Breast epithelium (tissue), 4 donors: ENCODE results near the gene SEC24B. TPM values are rescaled to one million over a fixed set of nuclear protein-coding genes. Genes with fewer than 3 reads are reported as not detected.

Experiments used
- DNase-seq, 2 donors: peaks; one replicate each; pipeline ENCODE4 v3.0.0-alpha.2; 2019; ENCODE audit warnings: low spot score in 2 of 2
- H3K27ac ChIP-seq, 2 donors: fragments of 200-600 bp; sonication (generic) in 1 of 2; one replicate each; pipeline ENCODE4 v1.5.1; 2016 to 2019; ENCODE audit warnings: mild to moderate bottlenecking in 1 of 2
- H3K27me3 ChIP-seq, 2 donors: fragments of 200-600 bp; sonication (generic) in 1 of 2; one replicate each; pipeline versions ENCODE4 v1.5.1 to v1.6.0; 2017 to 2019; ENCODE audit warnings: control low read depth in 1 of 2, mild to moderate bottlenecking in 1 of 2
- H3K36me3 ChIP-seq: fragments of 200-600 bp; one replicate; pipeline ENCODE4 v1.5.1; 2019
- H3K4me1 ChIP-seq, 2 donors: fragments of 200-600 bp; sonication (generic); one replicate each; pipeline ENCODE4 v1.5.1; 2016 to 2019; ENCODE audit warnings: control low read depth in 1 of 2
- H3K4me3 ChIP-seq, 3 donors: fragments of 200-600 bp; sonication (generic); 1 replicate in 2 of 3; 2 replicates in 1 of 3; pipeline ENCODE4 v1.5.1; 2016 to 2019; ENCODE audit warnings: mild to moderate bottlenecking in 3 of 3, moderate library complexity in 2 of 3
- H3K9me3 ChIP-seq, 2 donors: fragments of 200-600 bp; sonication (generic) in 1 of 2; one replicate each; pipeline ENCODE4 v1.5.1; 2016 to 2019; ENCODE audit warnings: control low read depth in 1 of 2
- CTCF ChIP-seq, 3 donors: fragments of 450-650 bp; IDR thresholded peaks; one replicate each; pipeline ENCODE4 v1.5.1; 2016 to 2017; ENCODE audit warnings: antibody characterized with exemption in 3 of 3, mild to moderate bottlenecking in 3 of 3, moderate library complexity in 3 of 3
- POLR2A ChIP-seq: fragments of 450-650 bp; IDR thresholded peaks from one replicate; pipeline ENCODE4 v1.6.1; 2016; ENCODE audit warnings: antibody characterized with exemption, mild to moderate bottlenecking, moderate library complexity
- POLR2AphosphoS5 ChIP-seq, 3 donors: sonication (generic); formaldehyde crosslinking; IDR thresholded peaks; one replicate each; pipeline ENCODE4 v1.6.1; 2017; ENCODE audit warnings: antibody characterized with exemption in 3 of 3
- intact Hi-C: fragments of 100-400 bp; cut with DNase I; formaldehyde crosslinking; loops from one replicate; pipeline ENCODE4 v1.15.1; 2023; ENCODE audit warnings: low total_unique reads
- total RNA-seq, 3 donors: library from RNA; depleted of rRNA; stranded (reverse); fragments of >200 nt; gene quantifications; one replicate each; pipeline ENCODE4 v1.1.0, GENCODE V29; 2016

SEC24B gene
- total RNA-seq, 3 donors from 2014 or later: 39.2 to 51.2 (median 42.3) TPM

DNA sequence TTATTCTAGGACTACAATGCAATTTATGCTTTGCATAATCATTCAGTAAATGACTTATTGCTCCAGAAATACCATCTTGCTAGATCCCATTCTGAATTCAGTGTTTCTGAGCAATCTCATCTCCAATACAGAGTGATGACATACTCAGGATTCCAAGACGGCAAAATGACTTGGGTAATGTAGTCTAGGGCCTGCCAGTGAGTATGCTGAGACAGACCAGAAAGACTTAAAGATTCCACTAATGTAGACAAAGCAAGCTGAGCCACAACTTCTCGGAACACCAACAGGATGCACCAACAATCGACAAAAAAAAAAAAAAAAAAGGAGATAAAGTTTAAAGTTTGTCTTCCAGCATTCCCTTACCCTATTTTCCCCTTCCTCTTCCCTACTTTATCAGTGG, 919 bp upstream of the SEC24B start:
- no peaks in the 10 kb centered on the region for H3K27me3 ChIP-seq
- TF ChIP-seq CTCF (IDR thresholded peaks at IDR 0.05) (no peak), POLR2AphosphoS5 (IDR thresholded peaks at IDR 0.05) (no peak), POLR2A (no peak)
- H3K9me3 ChIP-seq: no peaks in the 10 kb centered on the region
- peak overlapping the region; percentile 68 to 98 (median 72) for H3K4me3 ChIP-seq
- H3K27ac ChIP-seq: peak overlapping the region; percentile 94 to 97
- H3K4me1 ChIP-seq: peaks cover 0 to 8% of the 10 kb centered on the region in 2 donors
- DNase-seq: no peak
- intact Hi-C loops: no loop called here
- no peaks in the 10 kb centered on the region for H3K36me3 ChIP-seq

DNA sequence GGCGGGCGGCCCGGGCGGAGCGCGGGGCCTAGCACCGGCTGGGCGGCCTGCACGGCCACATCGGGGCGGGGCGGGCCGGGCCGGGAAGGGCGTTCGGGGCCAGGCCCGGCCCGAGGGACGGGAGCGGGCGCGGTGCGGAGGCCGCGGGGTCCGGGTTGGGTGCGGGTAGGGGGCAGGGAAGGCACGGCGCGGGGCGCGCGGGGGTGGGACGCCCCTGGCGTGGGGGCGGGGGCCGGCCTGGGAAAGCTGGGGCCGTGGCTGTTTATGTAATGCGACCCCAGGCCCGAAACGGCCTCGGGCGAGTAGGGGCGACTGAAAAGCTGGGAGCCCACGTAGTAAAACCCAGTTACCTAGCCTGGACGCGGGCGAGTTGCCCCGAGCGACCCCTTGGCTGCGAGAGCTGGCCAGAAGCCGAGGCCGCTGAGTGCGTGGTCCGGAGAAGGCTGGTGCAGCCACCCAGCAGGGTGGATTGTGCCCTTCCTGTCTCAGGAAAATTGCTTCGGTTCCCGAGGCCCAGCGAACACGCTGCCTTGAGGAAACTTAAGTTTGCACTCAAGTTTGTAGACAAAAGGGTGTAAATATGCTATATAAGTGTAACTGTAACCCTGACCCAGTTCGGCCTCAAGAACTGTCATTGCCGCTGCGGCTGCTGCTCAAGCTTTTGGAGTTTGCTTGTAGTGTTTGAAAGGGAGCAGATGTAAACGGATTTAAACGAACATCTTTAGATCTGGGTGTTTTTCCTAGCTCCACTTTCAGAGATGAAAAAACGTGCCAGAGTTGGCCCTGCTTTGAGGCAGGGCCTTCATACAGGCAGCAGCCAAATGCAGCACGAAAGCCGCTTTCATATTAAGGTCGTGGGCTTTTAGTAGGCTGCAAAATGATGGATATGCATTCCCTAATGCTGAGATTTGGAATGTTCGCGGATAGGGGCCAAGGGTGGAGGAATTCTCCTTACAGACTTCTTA, 674 bp downstream of the SEC24B start:
- DNase-seq: no peak
- TF ChIP-seq POLR2AphosphoS5 (IDR thresholded peaks at IDR 0.05) (no peak), POLR2A (no peak), CTCF (IDR thresholded peaks at IDR 0.05) (no peak)
- no peaks in the 10 kb centered on the region for H3K27me3 ChIP-seq
- peaks cover 0 to 8% of the 10 kb centered on the region in 2 donors for H3K4me1 ChIP-seq
- H3K27ac ChIP-seq: peak overlapping the region; percentile 94 to 97
- intact Hi-C loops: no loop called here
- peak overlapping the region; percentile 68 to 98 (median 72) for H3K4me3 ChIP-seq
- H3K9me3 ChIP-seq: no peaks in the 10 kb centered on the region
- no peaks in the 10 kb centered on the region for H3K36me3 ChIP-seq

- Histone ChIP-seq H3K4me3 (peak overlapping the region in 1 of 3 donors; percentile 98), H3K27ac (peak overlapping the region in 1 of 2 donors; percentile 5), H3K9me3 (no peaks in the 10 kb centered on the region), H3K4me1 (peaks cover 0 to 14% of the 10 kb centered on the region in 2 donors), H3K36me3 (no peaks in the 10 kb centered on the region), H3K27me3 (no peaks in the 10 kb centered on the region)
- TF ChIP-seq POLR2AphosphoS5 (IDR thresholded peaks at IDR 0.05) (no peak), CTCF (IDR thresholded peaks at IDR 0.05) (no peak), POLR2A (no peak)
- intact Hi-C loops: no loop called here
- DNase-seq: no peak
These were observed 2.0 kb downstream of the SEC24B start for GRCh38 chr4:109435635-109436034.

- Histone ChIP-seq H3K36me3 (no peaks in the 10 kb centered on the region), H3K4me3 (no peak overlapping the region), H3K9me3 (no peaks in the 10 kb centered on the region), H3K27ac (no peak overlapping the region), H3K27me3 (no peaks in the 10 kb centered on the region), H3K4me1 (peaks cover 0 to 19% of the 10 kb centered on the region in 2 donors)
- intact Hi-C loops: no loop called here
- no peak for DNase-seq
- TF ChIP-seq CTCF (IDR thresholded peaks at IDR 0.05) (no peak), POLR2A (no peak), POLR2AphosphoS5 (IDR thresholded peaks at IDR 0.05) (no peak)
These were observed 2.9 kb downstream of the SEC24B start for GRCh38 chr4:109436504-109436903.

DNA sequence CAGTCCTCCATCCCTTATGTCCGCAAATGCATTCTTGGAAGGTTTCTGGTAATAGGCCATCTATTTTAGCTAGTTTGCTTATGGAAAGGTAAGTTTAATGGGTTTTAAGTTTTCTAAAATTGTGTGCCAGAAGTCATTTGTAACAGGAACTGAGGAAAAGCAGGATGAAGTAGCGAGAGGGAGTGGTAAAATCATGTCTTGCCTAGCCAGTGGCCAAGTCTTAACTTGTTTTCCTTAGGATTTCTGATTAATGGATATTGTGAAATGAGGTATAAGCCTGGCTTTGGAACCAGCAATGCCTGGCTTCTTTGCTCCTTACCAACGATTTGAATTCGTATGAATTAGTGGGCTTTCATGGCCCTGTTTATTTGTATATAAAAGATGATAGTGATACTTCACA, 7.3 kb downstream of the SEC24B start:
- intact Hi-C loops: no loop called here
- peaks cover 0 to 33% of the 10 kb centered on the region in 2 donors for H3K4me1 ChIP-seq

More for the DNA sequence above, 7.3 kb downstream of the SEC24B start:
- H3K9me3 ChIP-seq: peaks cover 0 to 1% of the 10 kb centered on the region in 2 donors
- no peak for DNase-seq
- H3K4me3 ChIP-seq: no peak overlapping the region
- peak overlapping the region; percentile 36 to 58 for H3K27ac ChIP-seq
- no peaks in the 10 kb centered on the region for H3K27me3 ChIP-seq
- H3K36me3 ChIP-seq: no peaks in the 10 kb centered on the region
- TF ChIP-seq POLR2AphosphoS5 (IDR thresholded peaks at IDR 0.05): no peak
- no peak for TF ChIP-seq CTCF (IDR thresholded peaks at IDR 0.05)
- TF ChIP-seq POLR2A: no peak
